HEK293 (cell line): Measurements from ENCODE around the gene SYNE3.
A peak's percentile ranks its signal among the peaks of the same experiment; 100 is the strongest.

Experiments used
- CTCF ChIA-PET: fragments of 350-600 bp; formaldehyde crosslinking; extraction: SDS; loops from one replicate; lab custom pipeline; 2021; ENCODE audit warnings: antibody characterized with exemption; lab: Yijun Ruan, JAX
- POLR2A ChIA-PET: fragments of 300-600 bp; formaldehyde crosslinking; extraction: SDS; loops from one replicate; lab custom pipeline; 2020; ENCODE audit warnings: antibody characterized with exemption, inconsistent platforms; lab: Yijun Ruan, JAX
- H3K27ac ChIP-seq: fragments of 200-500 bp; sonication (Bioruptor generic); 2 replicates; pipeline ENCODE4 v1.5.1; 2014; ENCODE audit warnings: low read depth, low read length, control low read depth, inconsistent platforms; ENCODE audit errors: extremely low read depth
- H3K36me3 ChIP-seq, 2 experiments: fragments of 200-500 bp in 1 of 2; sonication (Bioruptor generic) in 1 of 2; 1 replicate in 1 of 2; 2 replicates in 1 of 2; pipeline ENCODE4 v1.5.1; 2014 to 2017; ENCODE audit warnings: inconsistent platforms in 2 of 2, low read length in 2 of 2; ENCODE audit not compliant: control insufficient read depth in 2 of 2, insufficient read depth in 1 of 2
- H3K4me1 ChIP-seq: fragments of 200-500 bp; sonication (Bioruptor generic); 2 replicates; pipeline ENCODE4 v1.5.1; 2014; ENCODE audit warnings: mild to moderate bottlenecking, low read length, inconsistent platforms; ENCODE audit not compliant: control insufficient read depth, insufficient read depth
- H3K4me3 ChIP-seq: 2 replicates; pipeline ENCODE4 v1.5.1; 2011; ENCODE audit warnings: low read depth, mild to moderate bottlenecking, control low read depth, low read length, moderate library complexity
- H3K9me3 ChIP-seq: fragments of 200-500 bp; sonication (Bioruptor generic); 2 replicates; pipeline ENCODE4 v1.5.1; 2014; ENCODE audit warnings: low read depth, low read length, inconsistent platforms; ENCODE audit not compliant: control insufficient read depth, insufficient read depth
- GLIS2 ChIP-seq: fragments of 450-650 bp; formaldehyde crosslinking; IDR thresholded peaks from 2 replicates; pipeline ENCODE4 v1.5.1; 2016; ENCODE audit warnings: missing biosample characterization, missing genetic modification characterization
- KLF9 ChIP-seq: fragments of 450-650 bp; formaldehyde crosslinking; IDR thresholded peaks from 2 replicates; pipeline ENCODE4 v1.5.1; 2016; ENCODE audit warnings: missing biosample characterization, missing genetic modification characterization, low read depth
- ZBTB20 ChIP-seq: fragments of 450-650 bp; formaldehyde crosslinking; IDR thresholded peaks from 2 replicates; pipeline ENCODE4 v1.5.1; 2016; ENCODE audit warnings: missing biosample characterization, missing genetic modification characterization
- ZNF121 ChIP-seq: fragments of 450-650 bp; formaldehyde crosslinking; IDR thresholded peaks from 2 replicates; pipeline ENCODE4 v1.5.1; 2016; ENCODE audit warnings: missing biosample characterization, missing genetic modification characterization
- ZNF132 ChIP-seq: fragments of 450-650 bp; formaldehyde crosslinking; IDR thresholded peaks from 2 replicates; pipeline ENCODE4 v1.5.1; 2017; ENCODE audit warnings: missing biosample characterization, missing genetic modification characterization, borderline replicate concordance
- ZNF239 ChIP-seq: fragments of 450-650 bp; formaldehyde crosslinking; IDR thresholded peaks from 2 replicates; pipeline ENCODE4 v1.5.1; 2016; ENCODE audit warnings: missing biosample characterization, missing genetic modification characterization
- ZNF514 ChIP-seq: fragments of 450-650 bp; formaldehyde crosslinking; IDR thresholded peaks from 2 replicates; pipeline ENCODE4 v1.5.1; 2016; ENCODE audit warnings: missing biosample characterization, missing genetic modification characterization
- ZNF561 ChIP-seq: fragments of 450-650 bp; IDR thresholded peaks from 2 replicates; pipeline ENCODE4 v1.5.1; 2018; ENCODE audit warnings: missing biosample characterization, missing genetic modification characterization, borderline replicate concordance
- ZNF707 ChIP-seq: fragments of 450-650 bp; formaldehyde crosslinking; IDR thresholded peaks from 2 replicates; pipeline ENCODE4 v1.5.1; 2016; ENCODE audit warnings: missing biosample characterization, missing genetic modification characterization
- TF ChIP-seq, protein P1 (sequence below): fragments of 450-650 bp; formaldehyde crosslinking; IDR thresholded peaks from 2 replicates; pipeline ENCODE4 v1.5.1; 2016; ENCODE audit warnings: missing biosample characterization, missing genetic modification characterization, borderline replicate concordance
- TF ChIP-seq, protein P2 (sequence below): fragments of 450-650 bp; formaldehyde crosslinking; IDR thresholded peaks from 2 replicates; pipeline ENCODE4 v1.5.1; 2016; ENCODE audit warnings: missing biosample characterization, missing genetic modification characterization
- TF ChIP-seq, protein P3 (sequence below): fragments of 450-650 bp; IDR thresholded peaks from 2 replicates; pipeline ENCODE4 v1.5.1; 2018; ENCODE audit warnings: missing biosample characterization, mild to moderate bottlenecking, missing genetic modification characterization

The SYNE3 gene

DNA sequence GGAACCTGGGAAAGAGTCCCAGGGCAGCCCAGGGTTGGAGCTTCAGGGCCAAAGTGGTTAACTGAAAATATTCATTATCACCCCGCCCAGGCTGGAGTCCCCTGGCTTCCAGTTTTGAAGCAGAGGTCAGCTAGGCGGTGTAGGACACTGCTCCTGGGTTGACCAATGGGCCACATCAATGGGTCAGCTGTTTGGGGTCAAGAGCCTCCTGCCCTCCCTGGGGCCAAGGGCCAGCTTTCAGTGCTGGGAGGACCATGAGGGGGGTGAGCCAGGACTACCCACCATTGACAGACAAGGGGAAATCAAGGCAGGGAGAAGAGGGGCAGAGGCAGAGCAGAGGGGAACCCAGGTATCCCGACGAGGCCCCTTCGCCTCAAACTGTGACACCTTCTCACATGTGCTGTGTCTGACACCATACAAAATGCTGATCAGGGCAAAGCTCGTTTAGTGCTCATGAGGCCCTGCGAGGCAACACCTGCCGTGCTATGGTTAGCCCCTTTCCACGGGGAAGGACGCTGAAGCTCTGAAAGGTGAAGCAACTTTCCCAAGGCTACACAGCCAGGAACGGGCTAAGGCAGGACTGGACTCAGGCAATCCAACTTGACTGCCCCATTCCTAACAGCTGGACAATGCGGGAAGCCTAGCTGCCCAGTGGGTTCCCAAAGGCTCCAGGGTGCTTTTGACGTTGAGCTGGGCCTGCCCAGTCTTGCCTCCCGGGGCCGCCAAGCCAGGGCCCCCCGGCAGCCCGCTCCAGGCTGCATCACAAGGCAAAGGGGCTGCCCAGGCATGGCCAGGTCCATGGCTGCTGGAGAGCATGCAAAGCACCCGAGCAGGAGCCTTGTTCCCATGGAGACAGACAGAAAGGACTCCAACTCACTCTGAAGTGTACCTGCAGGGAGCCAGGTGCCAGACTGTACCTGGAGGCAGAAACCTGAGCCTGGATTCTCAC lies 2.0 kb downstream of the SYNE3 start:
- Histone ChIP-seq H3K4me1 (peaks cover 11% of the 10 kb centered on the region), H3K27ac (no peak overlapping the region), H3K36me3 (no peaks in the 10 kb centered on the region), H3K9me3 (no peaks in the 10 kb centered on the region), H3K4me3 (no peak overlapping the region)
- TF ChIP-seq GLIS2 (tag by site-specific recombination), result 0 out of 2 replicates have a peak, but pooled peaks have one; percentile 2
- TF ChIP-seq, protein P1, sequence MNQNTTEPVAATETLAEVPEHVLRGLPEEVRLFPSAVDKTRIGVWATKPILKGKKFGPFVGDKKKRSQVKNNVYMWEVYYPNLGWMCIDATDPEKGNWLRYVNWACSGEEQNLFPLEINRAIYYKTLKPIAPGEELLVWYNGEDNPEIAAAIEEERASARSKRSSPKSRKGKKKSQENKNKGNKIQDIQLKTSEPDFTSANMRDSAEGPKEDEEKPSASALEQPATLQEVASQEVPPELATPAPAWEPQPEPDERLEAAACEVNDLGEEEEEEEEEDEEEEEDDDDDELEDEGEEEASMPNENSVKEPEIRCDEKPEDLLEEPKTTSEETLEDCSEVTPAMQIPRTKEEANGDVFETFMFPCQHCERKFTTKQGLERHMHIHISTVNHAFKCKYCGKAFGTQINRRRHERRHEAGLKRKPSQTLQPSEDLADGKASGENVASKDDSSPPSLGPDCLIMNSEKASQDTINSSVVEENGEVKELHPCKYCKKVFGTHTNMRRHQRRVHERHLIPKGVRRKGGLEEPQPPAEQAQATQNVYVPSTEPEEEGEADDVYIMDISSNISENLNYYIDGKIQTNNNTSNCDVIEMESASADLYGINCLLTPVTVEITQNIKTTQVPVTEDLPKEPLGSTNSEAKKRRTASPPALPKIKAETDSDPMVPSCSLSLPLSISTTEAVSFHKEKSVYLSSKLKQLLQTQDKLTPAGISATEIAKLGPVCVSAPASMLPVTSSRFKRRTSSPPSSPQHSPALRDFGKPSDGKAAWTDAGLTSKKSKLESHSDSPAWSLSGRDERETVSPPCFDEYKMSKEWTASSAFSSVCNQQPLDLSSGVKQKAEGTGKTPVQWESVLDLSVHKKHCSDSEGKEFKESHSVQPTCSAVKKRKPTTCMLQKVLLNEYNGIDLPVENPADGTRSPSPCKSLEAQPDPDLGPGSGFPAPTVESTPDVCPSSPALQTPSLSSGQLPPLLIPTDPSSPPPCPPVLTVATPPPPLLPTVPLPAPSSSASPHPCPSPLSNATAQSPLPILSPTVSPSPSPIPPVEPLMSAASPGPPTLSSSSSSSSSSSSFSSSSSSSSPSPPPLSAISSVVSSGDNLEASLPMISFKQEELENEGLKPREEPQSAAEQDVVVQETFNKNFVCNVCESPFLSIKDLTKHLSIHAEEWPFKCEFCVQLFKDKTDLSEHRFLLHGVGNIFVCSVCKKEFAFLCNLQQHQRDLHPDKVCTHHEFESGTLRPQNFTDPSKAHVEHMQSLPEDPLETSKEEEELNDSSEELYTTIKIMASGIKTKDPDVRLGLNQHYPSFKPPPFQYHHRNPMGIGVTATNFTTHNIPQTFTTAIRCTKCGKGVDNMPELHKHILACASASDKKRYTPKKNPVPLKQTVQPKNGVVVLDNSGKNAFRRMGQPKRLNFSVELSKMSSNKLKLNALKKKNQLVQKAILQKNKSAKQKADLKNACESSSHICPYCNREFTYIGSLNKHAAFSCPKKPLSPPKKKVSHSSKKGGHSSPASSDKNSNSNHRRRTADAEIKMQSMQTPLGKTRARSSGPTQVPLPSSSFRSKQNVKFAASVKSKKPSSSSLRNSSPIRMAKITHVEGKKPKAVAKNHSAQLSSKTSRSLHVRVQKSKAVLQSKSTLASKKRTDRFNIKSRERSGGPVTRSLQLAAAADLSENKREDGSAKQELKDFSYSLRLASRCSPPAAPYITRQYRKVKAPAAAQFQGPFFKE, result no peak
- ChIA-PET POLR2A (interaction anchor here (2.3 kb wide), 1 partner anchor 20 kb away, joined by 13 read pairs; the partner anchor contains the start of gene GLRX5), CTCF (interaction anchor here (0.5 to 1.7 kb wide), 3 partner anchors 38 to 72 kb away, joined by 3 read pairs; no protein-coding TSS in a partner anchor)

DNA sequence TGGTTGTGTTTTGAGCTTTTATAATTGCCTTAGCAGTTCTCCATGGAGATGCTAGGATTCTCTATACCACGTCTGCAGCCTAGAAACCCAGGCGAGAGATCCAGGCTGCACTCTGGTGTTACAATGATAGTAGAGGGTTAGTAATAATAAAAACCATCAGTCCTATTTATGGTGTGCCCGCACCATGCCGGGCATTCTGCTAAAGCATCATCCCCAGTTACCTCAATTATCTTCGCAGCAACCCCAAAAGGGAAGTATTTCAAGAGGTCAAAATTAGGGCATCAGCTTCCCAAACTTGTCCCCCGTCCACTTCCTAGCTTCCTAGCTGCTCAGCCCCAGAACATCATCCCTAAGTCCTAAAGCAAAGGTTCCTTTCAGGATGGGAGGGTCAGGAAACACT lies 3.2 kb downstream of the SYNE3 start:
- Histone ChIP-seq H3K4me3 (no peak overlapping the region), H3K27ac (no peak overlapping the region), H3K9me3 (no peaks in the 10 kb centered on the region), H3K36me3 (no peaks in the 10 kb centered on the region), H3K4me1 (peaks cover 11% of the 10 kb centered on the region)
- CTCF ChIA-PET, result interaction anchor here (0.5 to 1.7 kb wide), 3 partner anchors 23 to 865 kb away, joined by 3 to 4 read pairs (median 3); no protein-coding TSS in a partner anchor
- TF ChIP-seq ZNF707, result no peak
- TF ChIP-seq ZNF132 (tag by site-specific recombination), result no peak
- TF ChIP-seq, protein P2, sequence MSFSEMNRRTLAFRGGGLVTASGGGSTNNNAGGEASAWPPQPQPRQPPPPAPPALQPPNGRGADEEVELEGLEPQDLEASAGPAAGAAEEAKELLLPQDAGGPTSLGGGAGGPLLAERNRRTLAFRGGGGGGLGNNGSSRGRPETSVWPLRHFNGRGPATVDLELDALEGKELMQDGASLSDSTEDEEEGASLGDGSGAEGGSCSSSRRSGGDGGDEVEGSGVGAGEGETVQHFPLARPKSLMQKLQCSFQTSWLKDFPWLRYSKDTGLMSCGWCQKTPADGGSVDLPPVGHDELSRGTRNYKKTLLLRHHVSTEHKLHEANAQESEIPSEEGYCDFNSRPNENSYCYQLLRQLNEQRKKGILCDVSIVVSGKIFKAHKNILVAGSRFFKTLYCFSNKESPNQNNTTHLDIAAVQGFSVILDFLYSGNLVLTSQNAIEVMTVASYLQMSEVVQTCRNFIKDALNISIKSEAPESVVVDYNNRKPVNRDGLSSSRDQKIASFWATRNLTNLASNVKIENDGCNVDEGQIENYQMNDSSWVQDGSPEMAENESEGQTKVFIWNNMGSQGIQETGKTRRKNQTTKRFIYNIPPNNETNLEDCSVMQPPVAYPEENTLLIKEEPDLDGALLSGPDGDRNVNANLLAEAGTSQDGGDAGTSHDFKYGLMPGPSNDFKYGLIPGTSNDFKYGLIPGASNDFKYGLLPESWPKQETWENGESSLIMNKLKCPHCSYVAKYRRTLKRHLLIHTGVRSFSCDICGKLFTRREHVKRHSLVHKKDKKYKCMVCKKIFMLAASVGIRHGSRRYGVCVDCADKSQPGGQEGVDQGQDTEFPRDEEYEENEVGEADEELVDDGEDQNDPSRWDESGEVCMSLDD (tag by site-specific recombination), result no peak
- TF ChIP-seq ZBTB20, result no peak
- no peak for TF ChIP-seq ZNF514 (tag by site-specific recombination)
- TF ChIP-seq ZNF121 (tag by site-specific recombination), result no peak
- TF ChIP-seq KLF9 (tag by site-specific recombination), result no peak
- TF ChIP-seq ZNF561, result no peak
- no peak for TF ChIP-seq ZNF239 (tag by site-specific recombination)
- TF ChIP-seq, protein P3, sequence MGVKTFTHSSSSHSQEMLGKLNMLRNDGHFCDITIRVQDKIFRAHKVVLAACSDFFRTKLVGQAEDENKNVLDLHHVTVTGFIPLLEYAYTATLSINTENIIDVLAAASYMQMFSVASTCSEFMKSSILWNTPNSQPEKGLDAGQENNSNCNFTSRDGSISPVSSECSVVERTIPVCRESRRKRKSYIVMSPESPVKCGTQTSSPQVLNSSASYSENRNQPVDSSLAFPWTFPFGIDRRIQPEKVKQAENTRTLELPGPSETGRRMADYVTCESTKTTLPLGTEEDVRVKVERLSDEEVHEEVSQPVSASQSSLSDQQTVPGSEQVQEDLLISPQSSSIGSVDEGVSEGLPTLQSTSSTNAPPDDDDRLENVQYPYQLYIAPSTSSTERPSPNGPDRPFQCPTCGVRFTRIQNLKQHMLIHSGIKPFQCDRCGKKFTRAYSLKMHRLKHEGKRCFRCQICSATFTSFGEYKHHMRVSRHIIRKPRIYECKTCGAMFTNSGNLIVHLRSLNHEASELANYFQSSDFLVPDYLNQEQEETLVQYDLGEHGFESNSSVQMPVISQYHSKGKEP (tag by site-specific recombination), result no peak
- POLR2A ChIA-PET, result no interaction called here
